UCSD-AML1 (cell line): ENCODE data around the gene FGF4.

Experiments
- DNase-seq: peaks from one replicate; lab custom pipeline; 2025; ENCODE audit not compliant: unreplicated experiment; lab: John Stamatoyannopoulos, UW

Gene FGF4

DNA sequence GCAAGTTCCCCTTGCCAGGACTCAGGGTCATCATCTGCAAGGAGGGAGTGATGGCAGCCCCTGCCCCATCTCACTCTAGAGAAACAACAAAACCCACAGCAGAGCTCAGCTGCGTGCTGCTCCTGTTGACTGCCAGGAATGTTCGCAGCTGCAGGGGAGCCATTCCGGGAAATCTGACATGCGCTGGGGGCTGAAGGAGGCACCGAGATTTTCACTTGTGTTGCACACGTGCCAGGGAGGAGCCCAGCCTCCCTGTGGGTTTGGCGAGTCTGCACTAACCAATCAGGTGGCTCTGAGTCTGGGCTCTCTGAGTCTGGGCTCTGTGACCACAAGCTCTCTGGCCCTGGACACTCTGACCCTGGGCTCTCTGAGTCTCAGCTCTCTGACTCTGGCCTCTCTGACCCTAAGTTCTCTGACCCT is 33.5 kb upstream of the FGF4 start:
- DNase-seq: no peak

DNA sequence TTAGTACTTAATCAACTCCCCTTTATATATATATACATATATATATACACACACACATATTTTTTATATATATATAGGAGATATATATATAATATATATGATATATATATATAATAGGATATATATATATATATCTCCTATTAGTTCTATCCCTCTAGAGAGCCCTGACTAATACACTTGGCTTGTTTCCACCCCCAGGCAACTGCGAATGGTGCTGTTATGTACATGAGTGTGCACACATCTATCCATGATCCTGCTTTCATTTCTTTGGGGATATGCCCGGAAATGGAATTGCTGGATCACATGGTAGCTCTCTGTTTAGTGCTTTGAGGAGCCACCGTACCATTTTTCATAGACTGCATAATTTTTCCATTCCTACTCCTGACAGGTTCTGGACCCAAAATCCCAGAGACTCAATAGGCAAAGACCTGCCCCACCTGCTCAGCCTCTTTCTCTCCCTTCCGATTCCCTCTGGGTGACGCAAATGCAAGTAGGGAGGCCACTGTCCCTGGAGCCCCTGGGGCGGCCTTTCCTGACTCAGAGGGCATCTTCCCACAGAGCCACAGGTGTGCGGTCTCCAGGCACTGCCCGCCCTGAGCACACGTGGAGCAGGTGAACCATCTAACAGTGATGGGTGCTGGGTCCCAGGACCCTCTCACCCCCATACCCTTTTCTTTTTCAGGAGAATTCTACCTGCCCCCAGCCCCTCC is 32.1 kb upstream of the FGF4 start:
- DNase-seq: no peak

DNA sequence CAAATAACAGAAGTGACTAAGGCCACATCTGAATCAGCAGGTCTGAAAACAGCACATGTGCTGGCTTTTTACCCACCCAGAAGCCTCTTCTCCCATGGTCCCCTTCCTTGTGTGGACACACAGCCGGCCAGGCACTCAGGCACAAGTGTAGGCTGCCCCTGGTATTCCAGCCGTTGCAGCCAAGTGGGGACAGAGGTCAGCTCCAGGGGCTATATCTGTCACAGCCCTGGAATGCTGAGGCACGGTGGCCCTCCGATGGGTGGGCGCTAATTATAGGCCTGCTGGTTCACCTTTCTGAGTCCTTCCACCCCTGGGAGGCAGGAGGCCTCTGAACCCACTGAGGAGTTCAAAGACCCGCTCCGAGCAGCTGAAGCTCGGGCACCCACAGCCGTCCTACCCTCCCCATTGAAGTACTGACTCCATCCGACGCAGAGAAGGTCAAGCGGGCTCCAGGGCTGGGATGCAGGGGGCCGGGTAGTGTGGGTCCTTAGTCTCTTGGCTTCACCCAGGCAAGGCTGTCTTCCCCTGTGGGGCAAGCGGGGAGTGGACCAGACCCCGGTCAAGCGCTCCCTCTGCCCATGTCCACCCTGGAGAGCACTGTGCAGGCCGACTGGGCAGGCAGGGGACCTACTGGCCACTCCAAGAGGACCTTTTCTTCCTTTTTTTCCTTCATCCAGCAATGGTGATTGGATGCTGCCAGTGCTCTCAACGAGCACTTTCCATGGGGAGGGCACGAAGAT is 29.8 kb upstream of the FGF4 start:
- no peak for DNase-seq

DNA sequence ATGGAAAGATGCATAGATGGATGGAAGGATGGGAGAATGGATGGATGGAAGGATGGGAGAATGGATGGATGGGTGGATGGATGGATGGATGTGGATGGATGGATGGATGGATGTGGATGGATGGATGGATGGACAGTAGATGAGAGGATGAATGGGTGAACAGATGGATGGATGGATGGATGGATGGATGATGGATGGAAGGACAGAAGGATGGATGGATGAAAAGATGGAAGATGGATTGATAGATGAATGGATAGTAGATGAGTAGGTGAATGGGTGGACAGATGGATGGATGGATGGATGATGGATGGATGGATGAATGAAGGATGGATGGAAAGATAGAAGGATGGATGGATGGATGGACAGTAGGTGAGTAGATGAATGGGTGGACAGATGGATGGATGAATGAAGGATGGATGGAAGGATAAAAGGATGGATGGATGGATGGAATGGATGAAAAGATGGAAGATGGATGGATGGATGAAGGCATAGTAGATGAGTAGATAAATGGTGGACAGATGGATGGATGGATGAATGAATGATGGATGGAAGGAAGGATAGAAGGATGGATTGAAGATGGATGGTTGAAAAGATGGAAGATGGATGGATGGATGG is 28.6 kb upstream of the FGF4 start:
- no peak for DNase-seq

DNA sequence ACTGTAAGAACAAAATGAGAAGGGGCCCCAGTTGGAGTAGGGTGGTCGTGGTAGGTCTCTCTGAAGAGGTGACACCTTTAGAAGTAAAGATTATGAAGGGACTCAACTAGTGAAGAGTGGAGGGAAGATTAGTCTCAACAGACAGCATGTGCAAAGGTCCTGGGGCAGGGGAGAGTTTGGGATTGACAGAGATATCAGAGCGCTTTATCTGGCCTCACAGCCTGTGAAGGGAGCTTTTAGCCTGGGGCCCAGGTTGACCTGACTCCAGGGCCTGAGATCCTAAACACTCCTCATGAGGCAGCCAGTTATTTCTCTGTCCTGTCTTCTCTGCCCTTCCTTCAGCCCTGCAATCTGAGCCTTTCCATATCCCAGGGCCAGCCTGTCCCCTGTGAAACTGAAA is 27.9 kb upstream of the FGF4 start:
- DNase-seq: no peak

DNA sequence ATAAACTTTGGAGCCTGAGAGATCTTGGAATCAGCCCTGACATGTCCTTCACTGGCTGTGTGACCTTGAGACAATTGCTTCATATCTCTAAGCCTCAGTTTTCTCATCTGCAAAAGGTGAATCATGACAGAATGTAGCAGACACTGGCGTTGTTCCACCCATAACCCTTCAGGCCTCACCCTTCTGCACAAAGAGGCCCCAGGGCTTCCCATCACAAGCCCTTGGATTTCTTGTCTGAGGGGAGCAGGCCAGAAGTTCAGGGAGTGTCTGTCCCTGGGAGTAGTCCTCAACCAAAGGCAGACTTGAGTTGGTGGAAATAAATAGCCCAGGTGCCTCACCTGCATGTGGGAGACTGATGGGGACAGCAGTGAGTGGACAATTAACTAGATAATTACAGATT is 27.4 kb upstream of the FGF4 start:
- no peak for DNase-seq

DNA sequence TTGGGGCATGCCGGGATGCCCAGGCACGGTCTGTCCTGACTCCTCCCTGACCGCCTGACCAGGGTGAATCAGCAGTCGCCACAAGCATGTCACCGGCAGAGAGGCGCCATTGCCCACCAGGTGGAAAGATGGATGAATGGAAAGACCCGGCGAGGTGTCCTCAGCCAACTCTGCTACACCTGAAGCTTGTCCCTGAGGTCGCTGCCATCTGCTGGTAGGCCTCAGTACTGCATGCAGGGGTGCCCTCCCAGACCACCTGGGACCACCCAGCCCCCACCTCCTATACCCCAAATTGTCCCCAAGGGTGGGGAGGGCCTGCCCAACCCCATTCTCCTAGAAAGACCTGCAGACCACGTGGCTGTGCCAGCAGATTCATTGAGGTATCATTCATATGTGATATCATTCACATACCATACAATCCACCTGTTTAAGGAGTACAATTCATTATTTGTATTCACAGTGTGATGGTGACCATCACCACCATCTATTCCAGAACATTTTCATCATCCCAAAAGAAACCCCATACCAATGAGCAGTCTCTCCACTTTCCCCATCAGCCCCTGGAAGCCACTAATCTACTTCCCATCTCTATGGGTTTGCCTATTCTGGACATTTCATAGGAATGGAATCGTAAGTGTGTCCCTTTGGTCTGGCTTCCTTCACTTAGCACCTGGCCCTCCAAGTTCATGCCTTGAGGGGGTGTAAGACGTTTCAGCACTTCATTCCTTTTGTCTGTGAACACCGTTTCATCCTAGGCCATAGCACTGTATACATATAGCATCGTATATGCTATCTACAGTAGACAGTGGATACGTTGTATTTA is 26.6 kb upstream of the FGF4 start:
- DNase-seq: peak; percentile 26

DNA sequence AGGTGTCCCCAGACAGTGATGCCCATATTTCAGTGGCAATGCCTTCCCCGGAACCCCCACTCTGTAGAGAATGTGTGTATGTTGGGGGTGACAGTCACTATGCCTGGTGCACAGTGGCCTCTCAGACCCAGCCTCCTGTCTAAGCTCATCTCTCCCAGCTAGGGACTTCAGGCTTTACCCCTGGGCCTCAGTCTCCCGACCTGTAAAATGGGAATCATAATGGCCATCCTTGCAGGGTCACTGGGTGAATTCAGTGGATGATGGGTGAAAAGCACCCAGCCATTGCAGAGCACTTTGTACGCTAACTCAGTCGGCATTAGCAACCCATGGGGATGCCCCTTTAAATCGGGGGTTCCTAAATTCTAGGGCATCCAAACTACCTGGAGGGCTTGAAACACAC is 25.1 kb upstream of the FGF4 start:
- no peak for DNase-seq

DNA sequence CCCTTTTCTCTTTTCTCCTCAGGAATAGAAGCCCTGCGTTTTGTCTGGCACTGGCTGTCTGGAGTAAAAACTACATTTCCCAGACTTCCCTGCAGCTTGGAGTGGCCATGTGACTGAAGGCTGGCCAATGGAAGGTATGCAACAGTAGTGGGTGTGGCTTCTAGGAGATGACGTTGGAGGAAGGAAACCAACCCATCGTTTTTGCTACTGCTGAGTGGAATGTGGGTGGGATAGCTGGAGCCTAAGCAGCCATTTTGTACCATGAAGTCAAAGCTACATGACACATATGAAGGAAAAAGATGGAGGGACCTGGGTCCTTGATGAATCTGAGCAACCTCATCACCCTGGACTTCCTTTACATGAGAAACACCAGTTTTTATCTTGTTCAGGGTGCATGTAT is 24.4 kb upstream of the FGF4 start:
- no peak for DNase-seq

DNA sequence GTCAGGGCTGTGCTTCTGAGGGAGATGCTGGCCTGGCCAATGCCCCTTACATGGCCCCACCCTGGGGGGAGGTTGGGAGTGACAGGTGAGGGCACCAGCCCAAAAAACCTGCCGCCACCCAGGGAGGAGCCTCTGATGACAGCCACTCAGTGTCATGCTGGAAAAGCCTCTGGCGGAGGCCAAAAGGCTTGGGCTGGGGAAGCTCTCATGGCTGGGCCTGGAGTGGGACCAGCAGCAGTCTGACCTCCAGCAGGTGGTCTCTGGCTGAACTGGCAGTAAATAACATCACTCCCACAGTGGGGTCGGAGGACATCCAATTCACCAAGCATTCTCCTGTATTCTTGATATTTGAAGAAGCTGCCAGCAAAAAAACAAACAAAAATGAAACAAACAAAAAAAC is 24.0 kb upstream of the FGF4 start:
- DNase-seq: no peak

DNA sequence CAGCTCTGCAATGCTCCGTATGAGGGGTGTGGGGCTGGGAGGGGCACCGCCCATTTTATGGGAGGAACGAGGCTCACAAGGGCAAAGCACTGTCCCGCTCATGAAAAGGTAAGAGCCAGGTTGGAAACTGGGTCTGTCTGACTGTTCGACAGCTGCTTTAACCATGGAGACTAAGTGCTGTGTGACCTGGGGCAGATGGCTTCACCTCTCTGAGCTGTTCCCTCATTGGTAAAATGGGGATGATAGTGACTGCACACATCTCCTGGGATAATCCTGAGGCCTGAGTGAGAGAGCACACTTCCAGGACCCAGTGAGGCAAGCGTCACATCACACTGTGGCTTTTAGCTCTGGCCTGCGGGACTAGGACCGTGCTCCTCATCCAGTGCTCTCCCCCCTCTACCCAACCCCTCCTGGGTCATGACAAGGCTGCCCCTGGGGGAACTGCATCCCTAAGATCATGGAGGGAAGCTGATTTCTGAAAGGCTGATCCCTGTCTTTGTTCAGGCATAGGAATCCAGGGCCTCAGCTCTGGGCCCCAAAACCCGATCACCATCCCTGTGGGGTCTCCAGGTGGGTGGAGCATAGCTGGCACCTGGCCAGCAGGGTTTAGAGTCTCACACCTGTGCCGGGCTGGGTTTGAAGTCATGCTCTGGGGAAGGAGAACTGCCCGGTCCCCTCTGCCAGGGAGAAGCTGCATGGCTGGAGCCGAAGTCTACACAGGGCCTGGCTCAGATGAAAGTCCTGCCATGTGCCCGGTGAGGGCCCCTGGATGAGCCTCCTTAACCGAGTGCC is 22.8 kb upstream of the FGF4 start:
- DNase-seq: no peak

DNA sequence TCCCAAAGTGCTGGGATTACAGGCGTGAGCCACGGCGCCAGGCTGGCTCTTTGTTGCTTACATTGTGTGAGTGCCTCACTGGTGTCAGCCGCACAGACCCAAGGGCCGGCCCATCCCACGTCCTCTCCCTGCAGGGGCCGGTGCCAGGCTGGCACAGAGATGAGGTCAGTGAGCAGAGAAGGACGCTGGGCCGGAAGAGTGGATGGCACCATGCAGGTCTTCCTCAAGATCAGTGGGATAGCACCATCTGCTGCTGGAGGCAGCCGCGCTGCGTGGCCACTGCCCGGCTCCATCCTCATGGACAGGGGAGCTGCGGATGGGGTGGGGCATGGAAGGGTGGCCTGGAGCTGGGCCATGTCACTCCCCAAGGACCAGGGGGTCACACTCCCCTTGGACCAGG is 22.0 kb upstream of the FGF4 start:
- DNase-seq: no peak

DNA sequence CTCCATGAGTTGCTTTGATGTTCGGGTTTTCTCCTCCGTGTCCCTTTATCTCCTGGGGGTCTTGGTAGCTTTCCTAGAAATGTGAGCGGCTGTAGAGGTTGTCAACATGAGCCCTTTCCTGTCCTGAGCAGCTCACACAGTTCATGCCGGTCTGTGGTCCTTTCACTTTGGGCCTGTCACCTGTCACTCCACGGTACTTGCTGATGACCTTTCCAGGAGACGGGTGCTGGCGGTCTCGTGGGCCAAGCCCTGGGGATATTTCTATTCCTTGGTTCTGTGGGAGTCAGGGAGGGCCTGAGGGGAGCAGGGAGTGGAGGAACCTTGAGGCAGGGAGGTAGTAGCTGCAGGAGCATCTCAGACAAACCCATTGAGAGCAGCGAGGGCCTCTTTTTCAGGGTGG is 20.9 kb upstream of the FGF4 start:
- no peak for DNase-seq

DNA sequence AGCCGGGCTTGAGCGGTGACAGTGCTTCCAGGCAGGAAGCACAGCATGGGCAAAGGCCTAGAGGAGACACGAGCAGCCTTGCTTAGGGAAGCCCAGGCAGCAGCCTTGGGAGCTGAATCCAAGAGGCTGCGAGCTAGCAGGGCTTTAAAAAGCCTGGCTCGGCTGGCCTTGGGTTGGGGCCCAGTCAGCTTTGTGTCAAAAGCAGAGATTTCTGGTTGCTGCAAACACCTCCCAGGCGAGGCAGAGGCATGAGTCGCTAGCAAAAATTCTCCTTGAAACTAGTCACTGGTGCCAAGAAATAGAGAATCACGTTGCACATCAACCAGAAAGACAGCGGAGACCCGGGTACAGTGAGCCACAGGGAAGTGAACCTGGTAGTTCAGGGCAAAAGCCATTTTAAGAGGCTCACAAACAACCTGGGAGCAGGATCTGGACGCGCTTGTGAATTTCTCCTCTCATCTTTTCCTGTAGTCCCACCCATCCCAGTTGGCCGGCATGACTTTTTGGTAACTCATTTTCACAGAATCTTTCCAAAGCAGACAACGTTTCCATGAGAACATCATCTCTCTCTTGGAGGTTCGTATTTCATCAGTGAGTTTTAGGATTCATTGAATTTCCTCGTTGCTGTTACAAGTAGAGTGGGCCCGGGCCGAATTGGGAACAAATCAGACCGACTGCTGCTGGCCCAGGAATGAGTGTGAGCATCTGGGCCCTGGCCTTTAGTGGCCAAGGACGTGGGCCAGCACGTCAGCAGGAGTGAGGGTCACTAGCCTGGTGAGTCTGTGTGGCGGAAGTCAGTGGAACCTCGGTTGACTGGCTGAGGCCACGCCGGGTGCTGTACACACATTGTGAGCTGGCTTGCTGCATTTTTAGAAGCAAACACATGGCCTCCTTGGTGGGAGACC is 16.4 kb upstream of the FGF4 start:
- no peak for DNase-seq

DNA sequence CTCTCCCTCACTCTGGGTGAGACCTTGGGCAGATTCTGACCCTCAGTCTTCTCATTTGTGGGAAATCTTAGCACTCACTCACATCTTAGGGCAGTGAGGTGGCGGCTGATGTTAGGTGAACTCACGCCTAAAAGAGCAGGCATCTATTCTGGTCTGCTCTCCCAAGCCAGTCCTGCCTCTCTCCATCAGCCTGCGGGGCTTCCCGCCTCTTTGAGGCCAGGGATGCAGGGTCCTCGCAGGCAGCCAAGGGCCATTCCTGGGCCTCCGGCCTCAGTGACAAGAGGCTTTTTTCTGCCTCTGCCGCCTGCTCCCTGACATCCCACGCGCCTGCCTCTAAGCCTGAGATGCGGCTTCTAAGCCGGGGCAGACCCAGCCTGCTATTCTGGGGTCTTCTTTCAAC is 13.8 kb upstream of the FGF4 start:
- no peak for DNase-seq

DNA sequence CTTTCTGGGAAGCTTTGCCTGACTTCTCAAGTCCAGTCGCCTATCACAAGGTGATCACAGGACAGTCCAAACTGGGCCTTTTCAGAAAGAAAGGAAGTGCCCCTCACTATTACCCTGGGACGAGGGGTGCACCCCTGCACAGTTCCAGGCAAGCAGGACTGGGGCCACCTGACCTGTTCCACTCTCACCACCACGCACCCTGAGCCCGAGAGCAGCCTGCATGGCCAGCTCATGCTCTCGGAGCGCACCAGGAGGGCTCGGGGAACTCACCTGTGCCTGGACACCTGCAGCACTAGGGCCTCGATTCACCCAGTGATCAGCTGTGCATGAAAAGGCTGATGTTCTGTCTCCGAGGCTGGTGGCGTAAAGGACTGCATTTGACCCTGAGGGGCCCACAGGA is 12.8 kb upstream of the FGF4 start:
- no peak for DNase-seq

DNA sequence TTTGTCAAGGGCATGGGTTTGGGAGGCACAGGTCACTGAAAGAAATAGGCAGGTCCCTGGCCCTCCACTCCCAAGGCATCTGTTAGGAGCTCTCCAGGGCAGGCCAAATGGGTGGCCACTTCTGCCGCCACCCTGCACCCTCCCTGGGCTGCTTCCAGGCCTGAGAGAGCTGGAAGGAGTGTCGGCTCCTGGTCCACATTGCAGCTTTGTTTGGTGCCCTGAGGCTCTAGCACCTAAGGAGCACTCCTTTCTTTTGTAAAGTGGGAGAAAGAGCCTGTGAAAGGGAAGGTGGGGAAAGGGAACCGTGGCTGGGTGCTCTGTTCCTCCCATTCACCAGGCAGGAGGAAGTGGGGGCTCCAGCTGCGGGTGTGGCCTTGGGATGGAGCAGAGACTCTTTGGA is 12.3 kb upstream of the FGF4 start:
- DNase-seq: no peak

DNA sequence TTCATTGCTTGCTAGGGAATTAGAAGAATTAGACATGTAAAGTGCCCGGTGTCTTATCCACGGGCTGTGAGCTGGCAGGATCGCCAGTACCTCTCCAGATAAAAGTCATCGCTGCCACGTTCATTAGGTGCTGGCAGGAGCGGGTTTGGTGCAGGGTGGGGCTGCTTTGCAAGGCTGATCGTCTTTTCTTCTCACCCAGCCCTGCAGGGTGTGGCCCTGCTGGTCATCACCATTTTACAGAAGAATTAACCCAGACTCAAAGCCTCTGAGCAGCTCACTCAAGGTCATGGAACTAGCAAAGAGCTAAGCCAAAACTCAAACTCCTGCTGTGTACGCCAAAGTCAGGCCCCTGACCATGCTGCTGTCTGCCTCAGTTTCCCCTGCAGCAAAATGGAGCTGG is 6.1 kb upstream of the FGF4 start:
- DNase-seq: no peak

DNA sequence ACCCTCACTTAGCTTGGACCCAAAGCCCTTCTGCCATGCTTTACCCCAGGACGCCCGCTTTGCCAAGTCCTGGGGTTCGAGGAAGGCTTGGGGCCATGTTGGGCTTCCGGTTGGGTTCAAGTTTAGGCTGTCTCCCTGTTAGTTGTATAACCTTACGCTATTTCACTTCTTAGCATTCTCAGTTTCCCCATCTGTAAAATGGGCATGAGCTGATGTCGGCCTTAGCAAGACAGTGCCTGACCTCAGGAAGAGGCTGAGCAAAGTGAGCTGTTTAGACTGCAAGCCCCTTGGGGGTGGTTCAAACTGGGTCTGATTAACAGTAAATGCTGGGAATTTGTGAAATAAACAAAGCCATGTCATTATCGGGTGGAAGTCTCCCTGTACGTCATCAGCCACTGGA is 3.2 kb upstream of the FGF4 start:
- no peak for DNase-seq
